GM18867 (cell line): ENCODE measurements around the gene ECPAS.
"Not testable (repeated sequence)": the region's sequence is repeated elsewhere in the genome, so short reads cannot be mapped to it uniquely, and the experiment has no call there.

ENCODE experiments used
- ATAC-seq: cut with Tn5 transposase; IDR thresholded peaks from one replicate; pipeline ENCODE4 v1.9.1; 2021; ENCODE audit warnings: mild to moderate bottlenecking, moderate library complexity; ENCODE audit not compliant: unreplicated experiment

Gene ECPAS

DNA sequence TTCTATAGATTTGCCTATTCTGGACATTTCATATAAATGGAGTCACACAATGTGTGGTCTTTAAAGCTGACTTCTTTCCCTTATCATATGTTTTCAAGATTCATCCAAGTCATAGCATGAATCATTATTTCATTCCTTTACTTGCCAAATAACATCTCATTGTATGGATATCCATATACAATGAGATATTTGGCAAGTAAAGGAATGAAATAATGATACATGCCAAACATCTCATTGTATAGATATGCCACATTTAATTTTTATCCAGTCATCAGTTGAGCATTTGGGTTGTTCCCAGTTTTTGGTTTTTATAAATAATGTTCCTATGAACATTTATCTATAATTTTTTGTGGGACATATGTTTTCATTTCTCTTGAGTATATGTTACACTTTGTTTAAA lies 133.6 kb downstream of the ECPAS start:
- ATAC-seq, result no peak

DNA sequence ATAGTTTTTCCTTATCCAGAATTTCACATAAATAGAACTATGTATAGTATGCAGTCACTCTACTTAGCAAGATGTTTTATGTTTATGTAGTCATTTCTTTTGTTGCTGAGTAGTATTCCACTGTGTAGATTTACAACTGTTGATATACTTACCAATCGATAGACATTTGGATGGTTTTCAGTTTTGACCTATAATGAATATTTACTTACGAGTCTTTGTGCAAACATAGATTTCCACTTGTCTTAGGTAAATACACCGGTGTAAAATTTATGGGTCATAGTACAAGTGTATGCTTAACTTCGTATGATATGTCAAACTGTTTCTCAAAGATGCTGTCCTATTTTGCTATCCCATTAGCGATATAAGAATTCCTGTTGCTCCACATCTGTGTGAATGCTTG lies 134.4 kb downstream of the ECPAS start:
- ATAC-seq, result no peak

DNA sequence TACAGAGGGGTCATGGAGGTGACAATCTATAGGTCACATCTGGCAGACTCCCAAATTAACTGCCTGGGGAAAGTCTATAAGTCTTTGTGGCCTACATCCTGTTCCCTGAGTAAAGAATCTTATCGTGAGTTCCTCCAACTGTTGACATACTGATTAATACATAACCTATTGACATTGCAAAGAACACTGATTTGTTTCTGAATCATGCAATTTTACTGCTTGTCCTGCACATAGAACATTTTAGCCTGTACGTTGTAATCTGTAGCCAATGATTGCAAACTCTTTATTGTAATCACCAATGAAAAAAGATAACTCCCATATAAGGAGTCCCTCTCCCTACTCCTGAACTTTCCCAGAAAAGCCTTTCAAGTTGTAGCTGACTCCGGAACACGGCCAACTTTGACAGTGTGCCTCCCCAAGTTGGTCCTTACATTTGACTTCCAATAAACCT lies 135.3 kb downstream of the ECPAS start:
- ATAC-seq, result no peak

DNA sequence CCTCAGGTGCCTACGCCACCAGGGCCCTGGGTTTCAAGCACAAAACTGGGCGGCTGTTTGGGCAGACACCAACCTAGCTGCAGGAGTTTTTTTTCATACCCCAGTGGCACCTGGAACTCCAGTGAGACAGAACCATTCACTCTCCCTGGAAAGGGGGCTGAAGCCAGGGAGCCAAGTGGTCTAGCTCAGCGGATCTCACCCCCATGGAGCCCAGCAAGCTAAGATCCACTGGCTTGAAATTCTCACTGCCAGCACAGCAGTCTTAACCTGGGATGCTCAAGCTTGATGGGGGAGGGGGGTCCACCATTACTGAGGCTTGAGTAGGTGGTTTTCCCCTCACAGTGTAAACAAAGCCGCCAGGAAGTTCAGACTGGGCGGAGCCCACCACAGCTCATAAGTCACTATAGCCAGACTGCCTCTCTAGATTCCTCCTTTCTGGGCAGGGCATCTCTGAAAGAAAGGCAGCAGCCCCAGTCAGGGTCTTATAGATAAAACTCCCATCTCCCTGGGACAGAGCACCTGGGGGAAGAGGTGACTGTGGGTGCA lies 149.8 kb downstream of the ECPAS start:
- ATAC-seq, result not testable (repeated sequence)

DNA sequence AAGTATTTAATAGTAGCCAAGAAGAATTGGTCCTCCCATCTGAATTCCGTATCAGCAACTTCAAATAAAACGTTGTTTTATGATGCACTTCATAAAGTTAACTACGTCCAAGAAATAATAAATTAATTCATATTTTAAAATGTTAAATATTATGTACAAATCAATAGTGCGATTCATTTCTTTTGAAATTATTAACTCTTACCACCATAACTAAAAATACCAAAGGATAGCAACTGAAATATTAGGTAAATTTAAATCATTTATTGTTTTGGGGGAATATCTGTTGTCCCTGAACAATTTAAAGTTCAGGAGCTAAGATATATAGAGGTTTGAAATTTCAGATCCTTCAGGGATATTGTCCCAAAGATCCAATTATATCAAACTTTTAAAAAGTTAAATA lies 154.1 kb downstream of the ECPAS start, which contains the start of gene OR2K2:
OR2K2 (minus strand) TSS at position 101 of the 400 bp plus-strand sequence. CDS start 1,791 bp downstream, outside the sequence.
- ATAC-seq, result no peak

DNA sequence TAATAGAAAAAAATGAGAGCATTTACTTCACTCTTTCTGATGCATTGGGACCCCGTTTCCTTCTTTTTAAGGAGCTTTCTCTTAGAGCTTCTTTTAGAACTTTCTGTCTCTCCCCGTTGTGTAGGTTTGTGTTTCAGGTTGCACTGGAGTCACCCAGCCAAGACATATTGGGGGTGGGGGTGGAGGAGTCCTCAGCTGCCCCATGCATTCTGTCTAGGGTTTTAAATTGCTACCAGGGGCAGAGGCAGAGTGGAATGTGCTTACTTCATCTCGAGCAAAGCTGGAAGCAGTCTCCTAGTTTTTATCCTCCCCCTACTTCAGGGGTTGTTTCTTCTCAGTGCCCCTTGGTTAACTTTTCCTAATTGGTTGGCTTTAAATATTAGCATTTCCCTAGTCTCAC lies 163.6 kb downstream of the ECPAS start:
- no peak for ATAC-seq

DNA sequence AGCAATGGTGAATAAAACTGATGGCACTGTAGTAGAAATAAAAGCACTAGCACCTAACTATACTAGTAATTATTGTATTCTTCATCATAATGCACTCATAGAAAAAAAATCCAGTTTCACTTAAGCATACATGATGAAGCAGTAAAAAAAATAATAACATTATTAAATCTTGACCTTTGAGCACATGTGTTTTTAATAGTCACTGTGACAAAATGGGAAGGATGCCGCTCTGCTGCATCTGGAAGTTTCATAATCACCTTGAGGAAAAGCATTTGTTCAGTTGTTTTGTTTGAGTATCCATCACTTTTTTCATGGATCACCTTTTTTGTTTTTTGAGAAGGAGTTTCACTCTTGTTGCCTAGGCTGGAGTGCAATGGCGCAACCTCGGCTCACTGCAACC lies 167.4 kb downstream of the ECPAS start:
- no peak for ATAC-seq
